ENCODE results near the gene CD33. TPM values are rescaled to one million over a fixed set of nuclear protein-coding genes. Genes with fewer than 3 reads are reported as not detected.

The CD33 gene
- total and polyA plus RNA-seq, 9 of the 15 experiments (the other 6 are each of a cell fraction or from before 2014, with no cell fraction given), result 36.1 to 88.6 (median 49.6) TPM

DNA sequence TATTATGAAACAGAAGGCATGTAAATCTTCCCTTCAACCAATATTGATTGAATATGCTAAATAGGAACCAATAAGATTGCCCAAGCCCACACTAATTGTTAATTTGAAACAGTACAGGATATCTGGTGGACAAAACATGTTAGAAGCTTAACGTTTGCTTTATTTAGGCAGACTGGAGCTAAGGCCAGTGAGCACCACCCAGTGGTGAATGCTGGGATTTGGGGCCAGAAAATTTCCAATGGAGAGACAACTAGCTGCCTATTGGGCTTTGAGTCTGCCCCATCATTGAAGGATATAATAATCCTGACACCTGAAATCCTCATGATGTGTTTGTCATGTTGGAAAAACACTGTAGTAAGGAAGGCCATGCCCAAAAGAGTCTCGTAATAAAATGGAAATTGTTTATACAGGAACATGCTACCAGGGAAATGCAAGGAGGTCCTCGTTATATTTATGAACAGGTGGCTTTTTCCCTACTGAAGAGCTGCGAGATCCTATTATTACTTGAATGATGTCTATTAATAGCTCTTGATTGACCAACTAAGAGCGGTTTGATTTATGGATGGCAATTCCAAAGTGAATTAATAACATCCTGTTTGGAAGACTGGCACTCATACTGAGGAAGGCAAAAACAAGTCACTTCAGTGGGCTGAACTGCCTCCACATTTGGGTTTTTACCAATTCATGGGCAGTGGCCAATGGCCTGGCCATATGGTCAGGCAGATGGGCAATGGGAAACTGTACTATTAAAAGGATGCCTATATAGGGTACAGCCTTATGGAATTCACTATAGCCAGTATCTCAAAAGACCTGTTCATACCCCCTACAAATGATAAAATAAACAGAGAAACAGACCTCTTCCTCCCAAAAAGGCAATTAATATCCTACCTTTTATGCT lies 34.7 kb downstream of the CD33 start (continued):
- TF ChIP-seq, protein P1, sequence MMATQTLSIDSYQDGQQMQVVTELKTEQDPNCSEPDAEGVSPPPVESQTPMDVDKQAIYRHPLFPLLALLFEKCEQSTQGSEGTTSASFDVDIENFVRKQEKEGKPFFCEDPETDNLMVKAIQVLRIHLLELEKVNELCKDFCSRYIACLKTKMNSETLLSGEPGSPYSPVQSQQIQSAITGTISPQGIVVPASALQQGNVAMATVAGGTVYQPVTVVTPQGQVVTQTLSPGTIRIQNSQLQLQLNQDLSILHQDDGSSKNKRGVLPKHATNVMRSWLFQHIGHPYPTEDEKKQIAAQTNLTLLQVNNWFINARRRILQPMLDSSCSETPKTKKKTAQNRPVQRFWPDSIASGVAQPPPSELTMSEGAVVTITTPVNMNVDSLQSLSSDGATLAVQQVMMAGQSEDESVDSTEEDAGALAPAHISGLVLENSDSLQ (IDR thresholded peaks at IDR 0.05), result no peak
- peak; percentile 37; the same call in 1 of the 2 replicates for TF ChIP-seq STAG1 (CRISPR knock-in tag; IDR thresholded peaks at IDR 0.05; ENCODE audit: borderline replicate concordance)
- 0 out of 2 replicates have a peak, but pooled peaks have one; percentile 55 for TF ChIP-seq ARID2 (IDR thresholded peaks at IDR 0.05)
- TF ChIP-seq KLF16 (IDR thresholded peaks at IDR 0.05), result no peak; the same call in 1 of the 2 replicates
- TF ChIP-seq ZSCAN29 (IDR thresholded peaks at IDR 0.05), result no peak
- no peak for TF ChIP-seq CHD1 (IDR thresholded peaks at IDR 0.05; ENCODE audit: low read length)
- no peak for TF ChIP-seq TAF1 (IDR thresholded peaks at IDR 0.05; ENCODE audit: control insufficient read depth, extremely low read depth, insufficient read depth, low read length, severe bottlenecking)
- TF ChIP-seq, protein P2, sequence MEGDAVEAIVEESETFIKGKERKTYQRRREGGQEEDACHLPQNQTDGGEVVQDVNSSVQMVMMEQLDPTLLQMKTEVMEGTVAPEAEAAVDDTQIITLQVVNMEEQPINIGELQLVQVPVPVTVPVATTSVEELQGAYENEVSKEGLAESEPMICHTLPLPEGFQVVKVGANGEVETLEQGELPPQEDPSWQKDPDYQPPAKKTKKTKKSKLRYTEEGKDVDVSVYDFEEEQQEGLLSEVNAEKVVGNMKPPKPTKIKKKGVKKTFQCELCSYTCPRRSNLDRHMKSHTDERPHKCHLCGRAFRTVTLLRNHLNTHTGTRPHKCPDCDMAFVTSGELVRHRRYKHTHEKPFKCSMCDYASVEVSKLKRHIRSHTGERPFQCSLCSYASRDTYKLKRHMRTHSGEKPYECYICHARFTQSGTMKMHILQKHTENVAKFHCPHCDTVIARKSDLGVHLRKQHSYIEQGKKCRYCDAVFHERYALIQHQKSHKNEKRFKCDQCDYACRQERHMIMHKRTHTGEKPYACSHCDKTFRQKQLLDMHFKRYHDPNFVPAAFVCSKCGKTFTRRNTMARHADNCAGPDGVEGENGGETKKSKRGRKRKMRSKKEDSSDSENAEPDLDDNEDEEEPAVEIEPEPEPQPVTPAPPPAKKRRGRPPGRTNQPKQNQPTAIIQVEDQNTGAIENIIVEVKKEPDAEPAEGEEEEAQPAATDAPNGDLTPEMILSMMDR (IDR thresholded peaks at IDR 0.05 in 2 of 3, conservative IDR thresholded peaks at IDR 0.05 in 1 of 3; ENCODE audit: insufficient read depth in 2 of 3, low read depth in 1 of 3, low read length in 3 of 3), result peak; percentile 87 to 96 (median 91)
- TF ChIP-seq, protein P3, sequence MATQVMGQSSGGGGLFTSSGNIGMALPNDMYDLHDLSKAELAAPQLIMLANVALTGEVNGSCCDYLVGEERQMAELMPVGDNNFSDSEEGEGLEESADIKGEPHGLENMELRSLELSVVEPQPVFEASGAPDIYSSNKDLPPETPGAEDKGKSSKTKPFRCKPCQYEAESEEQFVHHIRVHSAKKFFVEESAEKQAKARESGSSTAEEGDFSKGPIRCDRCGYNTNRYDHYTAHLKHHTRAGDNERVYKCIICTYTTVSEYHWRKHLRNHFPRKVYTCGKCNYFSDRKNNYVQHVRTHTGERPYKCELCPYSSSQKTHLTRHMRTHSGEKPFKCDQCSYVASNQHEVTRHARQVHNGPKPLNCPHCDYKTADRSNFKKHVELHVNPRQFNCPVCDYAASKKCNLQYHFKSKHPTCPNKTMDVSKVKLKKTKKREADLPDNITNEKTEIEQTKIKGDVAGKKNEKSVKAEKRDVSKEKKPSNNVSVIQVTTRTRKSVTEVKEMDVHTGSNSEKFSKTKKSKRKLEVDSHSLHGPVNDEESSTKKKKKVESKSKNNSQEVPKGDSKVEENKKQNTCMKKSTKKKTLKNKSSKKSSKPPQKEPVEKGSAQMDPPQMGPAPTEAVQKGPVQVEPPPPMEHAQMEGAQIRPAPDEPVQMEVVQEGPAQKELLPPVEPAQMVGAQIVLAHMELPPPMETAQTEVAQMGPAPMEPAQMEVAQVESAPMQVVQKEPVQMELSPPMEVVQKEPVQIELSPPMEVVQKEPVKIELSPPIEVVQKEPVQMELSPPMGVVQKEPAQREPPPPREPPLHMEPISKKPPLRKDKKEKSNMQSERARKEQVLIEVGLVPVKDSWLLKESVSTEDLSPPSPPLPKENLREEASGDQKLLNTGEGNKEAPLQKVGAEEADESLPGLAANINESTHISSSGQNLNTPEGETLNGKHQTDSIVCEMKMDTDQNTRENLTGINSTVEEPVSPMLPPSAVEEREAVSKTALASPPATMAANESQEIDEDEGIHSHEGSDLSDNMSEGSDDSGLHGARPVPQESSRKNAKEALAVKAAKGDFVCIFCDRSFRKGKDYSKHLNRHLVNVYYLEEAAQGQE (IDR thresholded peaks at IDR 0.05; ENCODE audit: borderline replicate concordance), result peak; percentile 88
- TF ChIP-seq, protein P3 (CRISPR knock-in tag; IDR thresholded peaks at IDR 0.05; ENCODE audit: low read depth), result no peak
- no peak for TF ChIP-seq NR2C1 (IDR thresholded peaks at IDR 0.05)
- TF ChIP-seq NR2C1 (tag; IDR thresholded peaks at IDR 0.05), result no peak
- TF ChIP-seq ESRRA (IDR thresholded peaks at IDR 0.05; ENCODE audit: borderline replicate concordance, low read depth), result peak; percentile 44; the same call in 1 of the 2 replicates
- no peak for TF ChIP-seq LARP7 (IDR thresholded peaks at IDR 0.05)
- TF ChIP-seq HMGN3 (IDR thresholded peaks at IDR 0.05; ENCODE audit: borderline replicate concordance, extremely low read depth, insufficient read length, low read depth, low read length), result no peak
- no peak for TF ChIP-seq CCNT2 (IDR thresholded peaks at IDR 0.05; ENCODE audit: borderline replicate concordance, extremely low read depth, insufficient read length, low read depth, low read length)
- TF ChIP-seq SAFB (IDR thresholded peaks at IDR 0.05; ENCODE audit: borderline replicate concordance, low read depth, low read length), result no peak
